Lower leg skin (tissue), 4 donors: Measurements from ENCODE around the gene RAPGEF1. TPM values are rescaled to one million over a fixed set of nuclear protein-coding genes. Genes with fewer than 3 reads are reported as not detected.

ENCODE experiments used
- DNase-seq, 2 donors: peaks; one replicate each; pipeline ENCODE4 v3.0.0-alpha.2; 2019; ENCODE audit warnings: low spot score in 2 of 2
- H3K4me3 ChIP-seq: fragments of 200-600 bp; sonication (generic); 2 replicates; pipeline ENCODE4 v1.5.1; 2017; ENCODE audit warnings: mild to moderate bottlenecking, low read depth; ENCODE audit not compliant: poor library complexity, severe bottlenecking
- POLR2A ChIP-seq, 2 donors: fragments of 450-650 bp; IDR thresholded peaks; one replicate each; pipeline ENCODE4 v1.6.1; 2016 to 2017; ENCODE audit warnings: antibody characterized with exemption in 2 of 2, mild to moderate bottlenecking in 1 of 2, moderate library complexity in 1 of 2
- whole genome bisulfite sequencing, 2 donors: methylation state at CpG; one replicate each; pipeline ENCODE4 v1.1.5; 2018; 5-methylcytosine and 5-hydroxymethylcytosine counted together
- intact Hi-C: fragments of 100-400 bp; cut with DNase I; formaldehyde crosslinking; loops from one replicate; pipeline ENCODE4 v1.15.0; 2023; ENCODE audit warnings: low total_unique reads
- total RNA-seq, 4 donors: library from RNA; depleted of rRNA; stranded (reverse); fragments of >200 nt; gene quantifications; one replicate each; pipeline ENCODE4 v1.1.0, GENCODE V29; 2016
- TF ChIP-seq, protein P1 (sequence below), 3 donors: fragments of 450-650 bp; IDR thresholded peaks; one replicate each; pipeline ENCODE4 v1.5.1; 2016; ENCODE audit warnings: antibody characterized with exemption in 3 of 3, mild to moderate bottlenecking in 3 of 3, moderate library complexity in 2 of 3

Gene RAPGEF1
- total RNA-seq, 4 donors from 2014 or later: 18.0 to 70.8 (median 43.5) TPM

DNA sequence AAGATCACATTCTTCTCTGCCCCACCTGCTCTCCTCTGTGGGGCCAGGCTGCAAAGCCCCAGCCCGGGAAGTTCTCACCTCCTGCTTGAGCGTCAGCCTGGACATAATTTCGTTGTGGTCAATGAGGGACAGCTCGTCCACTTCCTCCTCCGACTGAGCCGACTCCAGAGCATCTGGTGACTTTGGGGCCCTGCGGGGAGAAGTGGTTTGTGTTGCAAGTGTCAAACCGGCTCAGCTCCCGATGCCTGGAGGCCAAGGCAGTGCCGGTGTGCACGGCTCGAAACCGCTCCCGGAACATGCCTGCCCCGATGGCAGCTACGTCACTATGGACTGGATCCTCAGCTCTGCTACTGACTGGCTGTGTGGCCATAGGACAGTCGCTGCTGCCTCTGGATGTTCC lies 141.8 kb downstream of the RAPGEF1 start:
- DNase-seq: peak in 1 of 2 donors; percentile 45
- intact Hi-C loops: no loop called here
- 56 to 61% methylated on average over 17 of the region's 17 CpGs for WGBS, 2 donors
- TF ChIP-seq, protein P1, sequence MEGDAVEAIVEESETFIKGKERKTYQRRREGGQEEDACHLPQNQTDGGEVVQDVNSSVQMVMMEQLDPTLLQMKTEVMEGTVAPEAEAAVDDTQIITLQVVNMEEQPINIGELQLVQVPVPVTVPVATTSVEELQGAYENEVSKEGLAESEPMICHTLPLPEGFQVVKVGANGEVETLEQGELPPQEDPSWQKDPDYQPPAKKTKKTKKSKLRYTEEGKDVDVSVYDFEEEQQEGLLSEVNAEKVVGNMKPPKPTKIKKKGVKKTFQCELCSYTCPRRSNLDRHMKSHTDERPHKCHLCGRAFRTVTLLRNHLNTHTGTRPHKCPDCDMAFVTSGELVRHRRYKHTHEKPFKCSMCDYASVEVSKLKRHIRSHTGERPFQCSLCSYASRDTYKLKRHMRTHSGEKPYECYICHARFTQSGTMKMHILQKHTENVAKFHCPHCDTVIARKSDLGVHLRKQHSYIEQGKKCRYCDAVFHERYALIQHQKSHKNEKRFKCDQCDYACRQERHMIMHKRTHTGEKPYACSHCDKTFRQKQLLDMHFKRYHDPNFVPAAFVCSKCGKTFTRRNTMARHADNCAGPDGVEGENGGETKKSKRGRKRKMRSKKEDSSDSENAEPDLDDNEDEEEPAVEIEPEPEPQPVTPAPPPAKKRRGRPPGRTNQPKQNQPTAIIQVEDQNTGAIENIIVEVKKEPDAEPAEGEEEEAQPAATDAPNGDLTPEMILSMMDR (IDR thresholded peaks at IDR 0.05): no peak
- TF ChIP-seq POLR2A (IDR thresholded peaks at IDR 0.05): no peak
- no peak overlapping the region for H3K4me3 ChIP-seq

GRCh38 chr9:131597246-131597645 lies 142.6 kb downstream of the RAPGEF1 start:
- TF ChIP-seq, protein P1 (IDR thresholded peaks at IDR 0.05): no peak
- TF ChIP-seq POLR2A (IDR thresholded peaks at IDR 0.05): no peak

DNA sequence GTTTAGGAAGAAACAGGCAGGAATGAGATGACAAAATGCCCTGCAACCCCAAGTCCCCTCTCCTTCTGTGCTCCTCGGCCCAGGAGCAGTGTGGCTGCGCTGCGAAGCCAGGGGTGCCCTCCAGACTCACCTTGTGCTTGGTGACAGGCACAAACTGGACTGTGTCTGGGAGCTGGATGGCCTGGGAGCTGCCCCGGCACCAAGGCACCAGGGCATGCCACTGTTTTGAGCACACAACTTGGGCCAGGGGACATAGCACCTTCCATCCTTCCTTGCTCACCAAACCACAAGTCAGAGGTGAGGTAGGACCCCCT lies 143.5 kb downstream of the RAPGEF1 start:
- intact Hi-C loops: no loop called here
- DNase-seq: no peak
- WGBS, 2 donors: 90 to 100% methylated on average over 4 of the region's 4 CpGs
- TF ChIP-seq, protein P1 (IDR thresholded peaks at IDR 0.05): no peak
- no peak for TF ChIP-seq POLR2A (IDR thresholded peaks at IDR 0.05)
- H3K4me3 ChIP-seq: no peak overlapping the region

More at GRCh38 chr9:131597246-131597645, 142.6 kb downstream of the RAPGEF1 start:
- no peak for DNase-seq
- H3K4me3 ChIP-seq: no peak overlapping the region
- WGBS, 2 donors: 93 to 94% methylated on average over 4 to 7 of the region's 7 CpGs
- intact Hi-C loops: no loop called here

DNA sequence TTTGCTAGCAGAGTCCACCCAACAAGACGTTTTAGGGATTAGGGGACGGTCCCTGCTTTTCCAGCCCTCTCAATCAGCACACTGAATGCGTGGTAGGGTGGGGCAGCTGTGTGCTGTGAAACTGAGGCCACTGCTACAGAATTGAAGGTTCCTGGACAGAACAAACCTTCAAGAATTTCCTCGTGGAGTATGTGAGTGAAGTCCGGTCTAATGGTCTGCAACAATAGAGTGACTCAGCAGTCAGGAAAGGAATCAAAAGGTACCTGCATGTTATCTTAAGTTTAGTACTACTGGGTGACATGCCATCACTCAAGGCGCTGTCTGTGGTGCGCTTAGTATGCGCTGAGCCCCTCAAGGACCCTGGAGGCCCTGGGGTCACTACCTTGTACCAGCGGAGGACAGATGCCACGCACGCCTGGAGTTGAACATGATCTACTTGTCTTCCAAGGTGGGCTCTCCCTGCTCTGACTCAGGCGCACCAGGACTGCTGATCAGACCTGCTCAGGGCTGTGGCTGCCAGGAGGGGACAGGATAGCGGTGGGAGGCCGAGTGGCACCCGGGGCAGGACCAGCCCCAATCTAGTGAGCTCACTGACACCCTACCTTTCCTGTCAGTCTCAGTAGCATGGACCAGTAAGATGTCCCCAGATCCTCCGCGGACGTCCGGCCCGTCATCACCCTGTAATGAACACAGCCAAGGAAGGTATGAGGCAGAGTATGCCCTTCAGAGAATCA lies 144.0 kb downstream of the RAPGEF1 start:
- no peak overlapping the region for H3K4me3 ChIP-seq
- intact Hi-C loops: no loop called here
- WGBS, 2 donors: 92 to 93% methylated on average over 18 to 19 of the region's 20 CpGs
- no peak for DNase-seq
- TF ChIP-seq, protein P1 (IDR thresholded peaks at IDR 0.05): no peak
- no peak for TF ChIP-seq POLR2A (IDR thresholded peaks at IDR 0.05)

- intact Hi-C loops: no loop called here
- 79 to 86% methylated on average over 20 of the region's 20 CpGs for WGBS, 2 donors
- no peak for TF ChIP-seq POLR2A (IDR thresholded peaks at IDR 0.05)
- TF ChIP-seq, protein P1 (IDR thresholded peaks at IDR 0.05): no peak
- H3K4me3 ChIP-seq: no peak overlapping the region
- DNase-seq: no peak
Observed at GRCh38 chr9:131594906-131595665, 144.8 kb downstream of the RAPGEF1 start.
